PC-3 (cell line): ENCODE measurements around the gene UGT1A9.

Experiments
- EZH2phosphoT487 ChIP-seq: fragments of 300-600 bp; sonication (generic); IDR thresholded peaks from 2 replicates; pipeline ENCODE4 v1.6.1; 2018; ENCODE audit warnings: mild to moderate bottlenecking, antibody characterized with exemption, low read length, borderline replicate concordance
- TF ChIP-seq, protein P1 (sequence below): fragments of 300-600 bp; sonication (generic); conservative IDR thresholded peaks from 2 replicates; pipeline ENCODE4 v1.5.1; 2017; ENCODE audit warnings: antibody characterized with exemption, low read depth, mild to moderate bottlenecking, low read length

DNA sequence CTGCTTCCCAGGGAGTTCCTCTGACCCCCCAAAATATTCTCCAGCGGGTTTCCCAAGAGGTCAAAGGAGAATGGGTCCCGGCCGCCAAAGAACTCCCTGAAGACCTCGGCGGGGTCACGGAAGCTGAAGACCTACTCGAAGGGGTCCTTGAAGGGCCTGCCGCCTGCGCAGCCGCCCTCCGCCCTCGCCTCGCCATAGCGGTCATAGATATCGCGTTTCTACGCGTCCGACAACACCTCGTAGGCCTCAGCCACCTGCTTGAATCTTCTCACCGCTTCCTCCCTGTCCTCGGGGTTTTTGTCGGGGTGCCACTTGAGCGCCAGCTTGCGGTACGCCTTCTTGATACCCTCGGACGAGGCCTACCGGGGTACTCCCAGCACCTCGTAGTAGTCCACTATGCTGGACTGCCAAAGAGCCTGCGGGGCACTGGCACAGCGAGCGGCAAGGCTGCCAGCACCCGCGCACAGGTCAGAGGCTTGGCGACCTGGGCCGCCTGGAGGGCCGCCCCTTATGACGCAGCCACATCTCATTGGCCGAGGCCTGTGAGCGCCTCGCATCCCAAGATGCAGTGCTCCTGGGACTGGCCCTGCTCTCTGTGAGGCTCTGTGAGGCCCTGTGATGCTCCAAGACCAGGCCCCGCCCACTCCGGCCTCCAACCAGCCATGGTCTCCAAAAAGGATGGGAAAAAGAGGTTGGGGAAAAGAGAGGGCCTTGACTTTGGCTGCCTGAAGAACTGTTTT is 83.3 kb downstream of the UGT1A9 start:
- TF ChIP-seq, protein P1, sequence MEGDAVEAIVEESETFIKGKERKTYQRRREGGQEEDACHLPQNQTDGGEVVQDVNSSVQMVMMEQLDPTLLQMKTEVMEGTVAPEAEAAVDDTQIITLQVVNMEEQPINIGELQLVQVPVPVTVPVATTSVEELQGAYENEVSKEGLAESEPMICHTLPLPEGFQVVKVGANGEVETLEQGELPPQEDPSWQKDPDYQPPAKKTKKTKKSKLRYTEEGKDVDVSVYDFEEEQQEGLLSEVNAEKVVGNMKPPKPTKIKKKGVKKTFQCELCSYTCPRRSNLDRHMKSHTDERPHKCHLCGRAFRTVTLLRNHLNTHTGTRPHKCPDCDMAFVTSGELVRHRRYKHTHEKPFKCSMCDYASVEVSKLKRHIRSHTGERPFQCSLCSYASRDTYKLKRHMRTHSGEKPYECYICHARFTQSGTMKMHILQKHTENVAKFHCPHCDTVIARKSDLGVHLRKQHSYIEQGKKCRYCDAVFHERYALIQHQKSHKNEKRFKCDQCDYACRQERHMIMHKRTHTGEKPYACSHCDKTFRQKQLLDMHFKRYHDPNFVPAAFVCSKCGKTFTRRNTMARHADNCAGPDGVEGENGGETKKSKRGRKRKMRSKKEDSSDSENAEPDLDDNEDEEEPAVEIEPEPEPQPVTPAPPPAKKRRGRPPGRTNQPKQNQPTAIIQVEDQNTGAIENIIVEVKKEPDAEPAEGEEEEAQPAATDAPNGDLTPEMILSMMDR: no peak
- TF ChIP-seq EZH2phosphoT487: no peak
